ENCODE results near the gene TMC5. TPM values are rescaled to one million over a fixed set of nuclear protein-coding genes. Genes with fewer than 3 reads are reported as not detected.
A peak's percentile ranks its signal among the peaks of the same experiment; 100 is the strongest.

TMC5 gene
- total and polyA plus RNA-seq, 2 experiments from 2014 or later, result 2.3 to 4.8 TPM

- TF ChIP-seq STAT1 (IDR thresholded peaks at IDR 0.05; ENCODE audit: unreplicated experiment), result no peak
Observed at GRCh38 chr16:19374402-19374801, 43.3 kb upstream of the TMC5 start (continued).

GRCh38 chr16:19375561-19376158, 42.0 kb upstream of the TMC5 start:
- Histone ChIP-seq H3K4me1 (ENCODE audit: insufficient read depth) (no peaks in the 10 kb centered on the region), H3K36me3 (ENCODE audit: insufficient read depth) (no peaks in the 10 kb centered on the region), H4K20me1 (replicated peaks; ENCODE audit: insufficient read depth) (no peaks in the 10 kb centered on the region), H3K9me2 (ENCODE audit: insufficient read depth) (no peaks in the 10 kb centered on the region), H3K79me2 (replicated peaks; ENCODE audit: insufficient read depth) (no peaks in the 10 kb centered on the region), H3K4me3 (no peak overlapping the region), H2AFZ (no peak overlapping the region), H3K4me2 (no peak overlapping the region), H3F3A (replicated peaks; ENCODE audit: low read depth) (no peaks in the 10 kb centered on the region), H3K27me3 (ENCODE audit: insufficient read depth) (no peaks in the 10 kb centered on the region), H3K27ac (ENCODE audit: low read depth) (no peak overlapping the region)
- H3K4me1 Mint-ChIP-seq, result no peaks in the 10 kb centered on the region
- DNase-seq (ENCODE audit: low spot score), result peak; percentile 67
- peaks cover 6% of the 10 kb centered on the region; the same call in 1 of the 3 replicates for H3K9me3 Mint-ChIP-seq
- ATAC-seq, result peak; percentile 70
- H3K36me3 Mint-ChIP-seq (ENCODE audit: low read depth), result no peaks in the 10 kb centered on the region
- no peaks in the 10 kb centered on the region for H3K27me3 Mint-ChIP-seq (ENCODE audit: insufficient read depth, low read depth, poor library complexity)
- H3K4me3 Mint-ChIP-seq, result no peak overlapping the region
- no peak overlapping the region for H3K27ac Mint-ChIP-seq
- TF ChIP-seq EZH2phosphoT487 (IDR thresholded peaks at IDR 0.05; ENCODE audit: unreplicated experiment) (no peak), CTCF (conservative IDR thresholded peaks at IDR 0.05; ENCODE audit: low read depth in 2 of 2) (peak; percentile 93 to 98)

GRCh38 chr16:19377864-19378263, 39.8 kb upstream of the TMC5 start:
- no peak overlapping the region for H3K4me2 ChIP-seq
- H2AFZ ChIP-seq, result peak overlapping the region; percentile 66; the same call in 1 of the 2 replicates
- Mint-ChIP-seq H3K27ac (no peak overlapping the region), H3K4me1 (no peaks in the 10 kb centered on the region), H3K27me3 (ENCODE audit: insufficient read depth, low read depth, poor library complexity) (peaks cover under 1% of the 10 kb centered on the region), H3K36me3 (ENCODE audit: low read depth) (no peaks in the 10 kb centered on the region), H3K9me3 (0 out of 3 replicates have a peak, but pooled peaks cover under 1% of the 10 kb centered on the region), H3K4me3 (no peak overlapping the region)
- no peaks in the 10 kb centered on the region for H3K79me2 ChIP-seq (replicated peaks; ENCODE audit: insufficient read depth)
- H3K27ac ChIP-seq (ENCODE audit: low read depth), result no peak overlapping the region
- H4K20me1 ChIP-seq (replicated peaks; ENCODE audit: insufficient read depth), result no peaks in the 10 kb centered on the region
- H3K36me3 ChIP-seq (ENCODE audit: insufficient read depth), result no peaks in the 10 kb centered on the region
- no peak overlapping the region for H3K4me3 ChIP-seq
- no peaks in the 10 kb centered on the region for H3F3A ChIP-seq (replicated peaks; ENCODE audit: low read depth)
- H3K27me3 ChIP-seq (ENCODE audit: insufficient read depth), result no peaks in the 10 kb centered on the region
- ATAC-seq (no peak), DNase-seq (ENCODE audit: low spot score) (peak; percentile 29)
- H3K9me2 ChIP-seq (ENCODE audit: insufficient read depth), result no peaks in the 10 kb centered on the region
- no peaks in the 10 kb centered on the region for H3K4me1 ChIP-seq (ENCODE audit: insufficient read depth)
- TF ChIP-seq ZNF114 (CRISPR knock-in tag; IDR thresholded peaks at IDR 0.05) (no peak), STAT1 (IDR thresholded peaks at IDR 0.05; ENCODE audit: unreplicated experiment) (no peak), NANOG (IDR thresholded peaks at IDR 0.05; ENCODE audit: borderline replicate concordance) (no peak), ZNF462 (CRISPR knock-in tag; IDR thresholded peaks at IDR 0.05) (no peak), EZH2phosphoT487 (IDR thresholded peaks at IDR 0.05; ENCODE audit: unreplicated experiment) (no peak), JUNB (IDR thresholded peaks at IDR 0.05; ENCODE audit: unreplicated experiment) (no peak), CTCF (conservative IDR thresholded peaks at IDR 0.05; ENCODE audit: low read depth in 2 of 2) (no peak), CREB1 (CRISPR knock-in tag; IDR thresholded peaks at IDR 0.05; ENCODE audit: low read depth) (no peak), POLR2AphosphoS5 (IDR thresholded peaks at IDR 0.05; ENCODE audit: low read depth) (no peak), ZNF331 (CRISPR knock-in tag; IDR thresholded peaks at IDR 0.05; ENCODE audit: low read depth) (no peak)
